Measurements from ENCODE around the gene APOE. TPM values are rescaled to one million over a fixed set of nuclear protein-coding genes. Genes with fewer than 3 reads are reported as not detected.

Gene APOE
- total RNA-seq, 1 donor from 2014 or later, result 19.2 TPM

- no peak for TF ChIP-seq CTCF (IDR thresholded peaks at IDR 0.05; ENCODE audit: insufficient read depth, low read length, severe bottlenecking)
- H3K36me3 ChIP-seq (ENCODE audit: control insufficient read depth, insufficient read depth, low read length), result peaks cover 24% of the 10 kb centered on the region
- DNase-seq (ENCODE audit: low read depth), result peak; percentile 99
- H3K4me3 ChIP-seq (ENCODE audit: low read depth, low read length), result peak overlapping the region; percentile 47
- H3K27me3 ChIP-seq (ENCODE audit: control insufficient read depth, insufficient read depth, low read length), result no peaks in the 10 kb centered on the region
- peak; percentile 97 for FAIRE-seq
These were observed 15.1 kb upstream of the APOE start for GRCh38 chr19:44890366-44891015.

GRCh38 chr19:44891016-44891882, 14.3 kb upstream of the APOE start, which contains the start of gene TOMM40:
Gene TOMM40 (plus strand): TSS chr19:44891254. CDS start chr19:44891416, 162 bp downstream.
- DNase-seq (ENCODE audit: low read depth) (peak; percentile 98), FAIRE-seq (no peak)
- Histone ChIP-seq H3K36me3 (ENCODE audit: control insufficient read depth, insufficient read depth, low read length) (peaks cover 29% of the 10 kb centered on the region), H3K27me3 (ENCODE audit: control insufficient read depth, insufficient read depth, low read length) (no peaks in the 10 kb centered on the region), H3K4me3 (ENCODE audit: low read depth, low read length) (peak within 1 kb of the TSS; percentile 80)
- no peak for TF ChIP-seq CTCF (IDR thresholded peaks at IDR 0.05; ENCODE audit: insufficient read depth, low read length, severe bottlenecking)

- no peak for FAIRE-seq
- Histone ChIP-seq H3K27me3 (ENCODE audit: control insufficient read depth, insufficient read depth, low read length) (no peaks in the 10 kb centered on the region), H3K36me3 (ENCODE audit: control insufficient read depth, insufficient read depth, low read length) (peaks cover 34% of the 10 kb centered on the region), H3K4me3 (ENCODE audit: low read depth, low read length) (no peak overlapping the region)
- DNase-seq (ENCODE audit: low read depth), result no peak
- TF ChIP-seq CTCF (IDR thresholded peaks at IDR 0.05; ENCODE audit: insufficient read depth, low read length, severe bottlenecking), result no peak
These were observed 12.7 kb upstream of the APOE start for GRCh38 chr19:44892932-44893331.

- DNase-seq (ENCODE audit: low read depth), result no peak
- H3K27me3 ChIP-seq (ENCODE audit: control insufficient read depth, insufficient read depth, low read length), result no peaks in the 10 kb centered on the region
- H3K36me3 ChIP-seq (ENCODE audit: control insufficient read depth, insufficient read depth, low read length), result peaks cover 37% of the 10 kb centered on the region
- H3K4me3 ChIP-seq (ENCODE audit: low read depth, low read length), result no peak overlapping the region
- TF ChIP-seq CTCF (IDR thresholded peaks at IDR 0.05; ENCODE audit: insufficient read depth, low read length, severe bottlenecking), result no peak
- FAIRE-seq, result no peak
These were observed 12.1 kb upstream of the APOE start for GRCh38 chr19:44893332-44894051.

GRCh38 chr19:44894052-44894400, 11.6 kb upstream of the APOE start:
- no peak for DNase-seq (ENCODE audit: low read depth)
- no peaks in the 10 kb centered on the region for H3K27me3 ChIP-seq (ENCODE audit: control insufficient read depth, insufficient read depth, low read length)
- H3K36me3 ChIP-seq (ENCODE audit: control insufficient read depth, insufficient read depth, low read length), result peaks cover 37% of the 10 kb centered on the region
- TF ChIP-seq CTCF (IDR thresholded peaks at IDR 0.05; ENCODE audit: insufficient read depth, low read length, severe bottlenecking), result no peak
- H3K4me3 ChIP-seq (ENCODE audit: low read depth, low read length), result no peak overlapping the region
- FAIRE-seq, result no peak
